ENCODE measurements around the gene BRS3.
"Not testable (repeated sequence)": the region's sequence is repeated elsewhere in the genome, so short reads cannot be mapped to it uniquely, and the experiment has no call there.

BRS3 gene

GRCh38 chrX:136487647-136488046, at the start of gene BRS3:
Gene BRS3 (plus strand): TSS chrX:136487947. CDS start chrX:136488115, 168 bp downstream.
- H3K36me3 ChIP-seq (ENCODE audit: insufficient read depth, insufficient read length, low read length) = no peaks in the 10 kb centered on the region
- H3K9ac ChIP-seq (ENCODE audit: insufficient read length, low read depth) = no peak within 1 kb of the TSS
- H3K4me1 ChIP-seq (ENCODE audit: insufficient read depth, insufficient read length) = no peaks in the 10 kb centered on the region
- no peaks in the 10 kb centered on the region for H3K27me3 ChIP-seq (ENCODE audit: insufficient read depth, insufficient read length)
- no peak for TF ChIP-seq YY1 (IDR thresholded peaks at IDR 0.05; ENCODE audit: insufficient read depth, insufficient read length)
- no peak for TF ChIP-seq ZNF274 (IDR thresholded peaks at IDR 0.05; ENCODE audit: low read depth, low read length)
- no peak for TF ChIP-seq SUZ12 (IDR thresholded peaks at IDR 0.05; ENCODE audit: extremely low read depth, insufficient read depth, insufficient read length)
- no peaks in the 10 kb centered on the region for H3K9me3 ChIP-seq (ENCODE audit: insufficient read depth, low read length)
- no peak within 1 kb of the TSS for H3K4me3 ChIP-seq (ENCODE audit: insufficient read length, low read depth)
- no peak for DNase-seq (ENCODE audit: low read depth, low spot score)

GRCh38 chrX:136438192-136438591, 49.6 kb upstream of the BRS3 start:
- TF ChIP-seq SUZ12 (IDR thresholded peaks at IDR 0.05; ENCODE audit: extremely low read depth, insufficient read depth, insufficient read length) (no peak), ZNF274 (IDR thresholded peaks at IDR 0.05; ENCODE audit: low read depth, low read length) (no peak), YY1 (IDR thresholded peaks at IDR 0.05; ENCODE audit: insufficient read depth, insufficient read length) (no peak)

GRCh38 chrX:136445674-136446073, 42.1 kb upstream of the BRS3 start:
- not testable (repeated sequence) for H3K36me3 ChIP-seq (ENCODE audit: insufficient read depth, insufficient read length, low read length); H3K27me3 ChIP-seq (ENCODE audit: insufficient read depth, insufficient read length); H3K9me3 ChIP-seq (ENCODE audit: insufficient read depth, low read length); H3K4me1 ChIP-seq (ENCODE audit: insufficient read depth, insufficient read length); H3K9ac ChIP-seq (ENCODE audit: insufficient read length, low read depth); DNase-seq (ENCODE audit: low read depth, low spot score); H3K4me3 ChIP-seq (ENCODE audit: insufficient read length, low read depth)

More at GRCh38 chrX:136438192-136438591, 49.6 kb upstream of the BRS3 start:
- Histone ChIP-seq H3K4me3 (ENCODE audit: insufficient read length, low read depth) (no peak overlapping the region), H3K27me3 (ENCODE audit: insufficient read depth, insufficient read length) (no peaks in the 10 kb centered on the region), H3K4me1 (ENCODE audit: insufficient read depth, insufficient read length) (no peaks in the 10 kb centered on the region), H3K36me3 (ENCODE audit: insufficient read depth, insufficient read length, low read length) (no peaks in the 10 kb centered on the region), H3K9me3 (ENCODE audit: insufficient read depth, low read length) (no peaks in the 10 kb centered on the region), H3K9ac (ENCODE audit: insufficient read length, low read depth) (no peak overlapping the region)
- no peak for DNase-seq (ENCODE audit: low read depth, low spot score)

- Histone ChIP-seq H3K27me3 (ENCODE audit: insufficient read depth, insufficient read length) (no peaks in the 10 kb centered on the region), H3K9me3 (ENCODE audit: insufficient read depth, low read length) (no peaks in the 10 kb centered on the region), H3K9ac (ENCODE audit: insufficient read length, low read depth) (no peak overlapping the region), H3K4me3 (ENCODE audit: insufficient read length, low read depth) (no peak overlapping the region), H3K36me3 (ENCODE audit: insufficient read depth, insufficient read length, low read length) (no peaks in the 10 kb centered on the region), H3K4me1 (ENCODE audit: insufficient read depth, insufficient read length) (no peaks in the 10 kb centered on the region)
- no peak for DNase-seq (ENCODE audit: low read depth, low spot score)
- TF ChIP-seq YY1 (IDR thresholded peaks at IDR 0.05; ENCODE audit: insufficient read depth, insufficient read length) = no peak
- TF ChIP-seq ZNF274 (IDR thresholded peaks at IDR 0.05; ENCODE audit: low read depth, low read length) = no peak
- TF ChIP-seq SUZ12 (IDR thresholded peaks at IDR 0.05; ENCODE audit: extremely low read depth, insufficient read depth, insufficient read length) = no peak
These were observed 41.5 kb upstream of the BRS3 start for GRCh38 chrX:136446208-136446607.

- DNase-seq (ENCODE audit: low read depth, low spot score) = no peak
- H3K27me3 ChIP-seq (ENCODE audit: insufficient read depth, insufficient read length) = no peaks in the 10 kb centered on the region
- no peaks in the 10 kb centered on the region for H3K9me3 ChIP-seq (ENCODE audit: insufficient read depth, low read length)
- H3K9ac ChIP-seq (ENCODE audit: insufficient read length, low read depth) = no peak overlapping the region
- H3K4me1 ChIP-seq (ENCODE audit: insufficient read depth, insufficient read length) = no peaks in the 10 kb centered on the region
- H3K36me3 ChIP-seq (ENCODE audit: insufficient read depth, insufficient read length, low read length) = no peaks in the 10 kb centered on the region
- TF ChIP-seq SUZ12 (IDR thresholded peaks at IDR 0.05; ENCODE audit: extremely low read depth, insufficient read depth, insufficient read length) (no peak), ZNF274 (IDR thresholded peaks at IDR 0.05; ENCODE audit: low read depth, low read length) (no peak), YY1 (IDR thresholded peaks at IDR 0.05; ENCODE audit: insufficient read depth, insufficient read length) (no peak)
- H3K4me3 ChIP-seq (ENCODE audit: insufficient read length, low read depth) = no peak overlapping the region
These were observed 40.4 kb upstream of the BRS3 start for GRCh38 chrX:136447308-136447707.

GRCh38 chrX:136447968-136448367, 39.8 kb upstream of the BRS3 start:
- DNase-seq (ENCODE audit: low read depth, low spot score) = no peak
- no peak for TF ChIP-seq ZNF274 (IDR thresholded peaks at IDR 0.05; ENCODE audit: low read depth, low read length)
- no peak for TF ChIP-seq SUZ12 (IDR thresholded peaks at IDR 0.05; ENCODE audit: extremely low read depth, insufficient read depth, insufficient read length)
- no peak for TF ChIP-seq YY1 (IDR thresholded peaks at IDR 0.05; ENCODE audit: insufficient read depth, insufficient read length)
- Histone ChIP-seq H3K4me1 (ENCODE audit: insufficient read depth, insufficient read length) (no peaks in the 10 kb centered on the region), H3K4me3 (ENCODE audit: insufficient read length, low read depth) (no peak overlapping the region), H3K27me3 (ENCODE audit: insufficient read depth, insufficient read length) (no peaks in the 10 kb centered on the region), H3K9ac (ENCODE audit: insufficient read length, low read depth) (no peak overlapping the region), H3K9me3 (ENCODE audit: insufficient read depth, low read length) (no peaks in the 10 kb centered on the region), H3K36me3 (ENCODE audit: insufficient read depth, insufficient read length, low read length) (no peaks in the 10 kb centered on the region)

- Histone ChIP-seq H3K4me3 (ENCODE audit: insufficient read length, low read depth) (no peak overlapping the region), H3K36me3 (ENCODE audit: insufficient read depth, insufficient read length, low read length) (no peaks in the 10 kb centered on the region), H3K4me1 (ENCODE audit: insufficient read depth, insufficient read length) (no peaks in the 10 kb centered on the region), H3K9me3 (ENCODE audit: insufficient read depth, low read length) (no peaks in the 10 kb centered on the region), H3K27me3 (ENCODE audit: insufficient read depth, insufficient read length) (no peaks in the 10 kb centered on the region), H3K9ac (ENCODE audit: insufficient read length, low read depth) (no peak overlapping the region)
- DNase-seq (ENCODE audit: low read depth, low spot score) = no peak
- no peak for TF ChIP-seq SUZ12 (IDR thresholded peaks at IDR 0.05; ENCODE audit: extremely low read depth, insufficient read depth, insufficient read length)
- TF ChIP-seq YY1 (IDR thresholded peaks at IDR 0.05; ENCODE audit: insufficient read depth, insufficient read length) = no peak
- no peak for TF ChIP-seq ZNF274 (IDR thresholded peaks at IDR 0.05; ENCODE audit: low read depth, low read length)
These were observed 37.5 kb upstream of the BRS3 start for GRCh38 chrX:136450050-136450830.

All from NT2/D1 (cell line).